ENCODE results near the gene PATJ. TPM values are rescaled to one million over a fixed set of nuclear protein-coding genes. Genes with fewer than 3 reads are reported as not detected.

The PATJ gene
- total RNA-seq, 1 experiment from 2014 or later = 47.3 TPM

- H2BK5ac ChIP-seq (ENCODE audit: insufficient read length, low read length) = no peak overlapping the region
- no peak overlapping the region for H2BK15ac ChIP-seq (ENCODE audit: low read depth, low read length)
- no peak overlapping the region for H4K8ac ChIP-seq (replicated peaks; ENCODE audit: insufficient read length, low read depth, low read length)
- no peaks in the 10 kb centered on the region for H3K36me3 Mint-ChIP-seq (ENCODE audit: insufficient read depth in 1 of 3, low read depth in 3 of 3)
- H2BK120ac ChIP-seq (ENCODE audit: low read depth, low read length, poor library complexity, severe bottlenecking) = no peak overlapping the region
- H3K14ac ChIP-seq (ENCODE audit: insufficient read depth, low read length) = no peak overlapping the region
- H2AK5ac ChIP-seq (ENCODE audit: insufficient read length, low read length) = no peak overlapping the region
- no peaks in the 10 kb centered on the region; the same call in 1 of the 2 replicates for H3K4me1 ChIP-seq (ENCODE audit: insufficient read depth, low read length)
- no peak overlapping the region for H3K27ac ChIP-seq (ENCODE audit: insufficient read length, low read depth, low read length)
- DNase-seq = no peak
- H3K9me3 Mint-ChIP-seq = no peaks in the 10 kb centered on the region
- H3K9ac ChIP-seq (ENCODE audit: extremely low read depth, insufficient read length, low read length) = no peak overlapping the region
- H3K23me2 ChIP-seq (ENCODE audit: insufficient read length, low read depth, low read length, poor library complexity, severe bottlenecking) = no peaks in the 10 kb centered on the region
- peak overlapping the region in 2 of 3 experiments; percentile 48 to 71; a peak in 2 of 7 replicates for H3K27ac Mint-ChIP-seq
- H3K4me3 Mint-ChIP-seq = no peak overlapping the region
- no peak overlapping the region for H2BK12ac ChIP-seq (ENCODE audit: insufficient read length, low read depth, low read length)
- no peak overlapping the region for H3T11ph ChIP-seq (ENCODE audit: low read length)
- H2BK20ac ChIP-seq (ENCODE audit: low read depth, low read length, poor library complexity, severe bottlenecking) = no peak overlapping the region
- no peaks in the 10 kb centered on the region for H3K9me3 ChIP-seq (ENCODE audit: control insufficient read depth, low read depth, low read length)
- H2AFZ ChIP-seq (ENCODE audit: low read length) = no peak overlapping the region
- no peaks in the 10 kb centered on the region for H3K27me3 Mint-ChIP-seq (ENCODE audit: low read depth)
- no peak overlapping the region for H4K5ac ChIP-seq (ENCODE audit: insufficient read length, low read depth, low read length)
- peaks cover 18% of the 10 kb centered on the region for H3K79me1 ChIP-seq (ENCODE audit: insufficient read depth, low read depth, low read length, poor library complexity, severe bottlenecking)
- H3K79me2 ChIP-seq (ENCODE audit: insufficient read depth, low read length) = peaks cover 13% of the 10 kb centered on the region; the same call in 1 of the 2 replicates
- no peak overlapping the region for H3K23ac ChIP-seq (ENCODE audit: insufficient read length, low read depth, low read length)
- no CpG with 5 or more reads among the region's 2 CpGs for WGBS (ENCODE audit: extremely low coverage, insufficient read length, low lambda C conversion rate)
- H4K20me1 ChIP-seq (ENCODE audit: control insufficient read depth, insufficient read depth, insufficient read length) = no peaks in the 10 kb centered on the region
- no peak overlapping the region for H3K18ac ChIP-seq (ENCODE audit: insufficient read length, low read depth, low read length)
- no peak overlapping the region for H3K56ac ChIP-seq (ENCODE audit: insufficient read length, low read depth, low read length)
- no peak overlapping the region for H4K91ac ChIP-seq (ENCODE audit: insufficient read length, low read depth, low read length)
- TF ChIP-seq CTCF (conservative IDR thresholded peaks at IDR 0.05) = no peak
- no peak overlapping the region for H3K4ac ChIP-seq (ENCODE audit: low read depth, low read length)
- no peaks in the 10 kb centered on the region for H3K27me3 ChIP-seq (ENCODE audit: insufficient read depth, low read length)
- H3K4me2 ChIP-seq (ENCODE audit: insufficient read depth, insufficient read length, low read length) = no peak overlapping the region
- peaks cover 14 to 20% of the 10 kb centered on the region in 2 experiments for H3K4me1 Mint-ChIP-seq
Observed at GRCh38 chr1:61757950-61758349, 15.7 kb downstream of the PATJ start.

Data from H9 (cell line).